ENCODE measurements around the gene SLC16A10.
"Not testable (repeated sequence)": the region's sequence is repeated elsewhere in the genome, so short reads cannot be mapped to it uniquely, and the experiment has no call there.

DNA sequence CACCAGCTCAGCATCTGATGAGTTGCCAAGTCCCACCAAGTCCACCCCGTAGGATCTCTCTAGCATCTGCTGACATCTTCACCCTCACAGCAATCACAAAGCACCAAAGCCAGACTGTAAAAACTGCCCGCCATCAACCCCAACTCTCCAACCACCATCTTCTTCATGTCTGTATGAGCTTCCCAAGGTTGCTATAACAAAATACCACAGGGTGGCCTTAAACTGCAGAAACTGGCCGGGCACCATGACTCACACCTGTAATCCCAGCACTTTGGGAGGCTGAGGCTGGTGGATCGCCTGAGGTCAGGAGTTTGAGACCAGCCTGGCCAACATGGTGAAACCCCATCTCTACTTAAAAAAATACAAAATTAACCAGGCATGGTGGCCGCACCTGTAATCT lies 25.3 kb upstream of the SLC16A10 start:
- TF ChIP-seq, protein P1, sequence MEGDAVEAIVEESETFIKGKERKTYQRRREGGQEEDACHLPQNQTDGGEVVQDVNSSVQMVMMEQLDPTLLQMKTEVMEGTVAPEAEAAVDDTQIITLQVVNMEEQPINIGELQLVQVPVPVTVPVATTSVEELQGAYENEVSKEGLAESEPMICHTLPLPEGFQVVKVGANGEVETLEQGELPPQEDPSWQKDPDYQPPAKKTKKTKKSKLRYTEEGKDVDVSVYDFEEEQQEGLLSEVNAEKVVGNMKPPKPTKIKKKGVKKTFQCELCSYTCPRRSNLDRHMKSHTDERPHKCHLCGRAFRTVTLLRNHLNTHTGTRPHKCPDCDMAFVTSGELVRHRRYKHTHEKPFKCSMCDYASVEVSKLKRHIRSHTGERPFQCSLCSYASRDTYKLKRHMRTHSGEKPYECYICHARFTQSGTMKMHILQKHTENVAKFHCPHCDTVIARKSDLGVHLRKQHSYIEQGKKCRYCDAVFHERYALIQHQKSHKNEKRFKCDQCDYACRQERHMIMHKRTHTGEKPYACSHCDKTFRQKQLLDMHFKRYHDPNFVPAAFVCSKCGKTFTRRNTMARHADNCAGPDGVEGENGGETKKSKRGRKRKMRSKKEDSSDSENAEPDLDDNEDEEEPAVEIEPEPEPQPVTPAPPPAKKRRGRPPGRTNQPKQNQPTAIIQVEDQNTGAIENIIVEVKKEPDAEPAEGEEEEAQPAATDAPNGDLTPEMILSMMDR (IDR thresholded peaks at IDR 0.05), result not testable (repeated sequence)
- TF ChIP-seq POLR2A (IDR thresholded peaks at IDR 0.05), result not testable (repeated sequence)

All from lower leg skin (tissue), 3 donors.